ENCODE results near the gene RUVBL1.

GRCh38 chr3:128033102-128033501, 90.5 kb downstream of the RUVBL1 start:
- no peak for TF ChIP-seq CTCF (IDR thresholded peaks at IDR 0.05)
- TF ChIP-seq EP300 (IDR thresholded peaks at IDR 0.05): no peak
